ENCODE results near the gene LMO3.

Gene LMO3

DNA sequence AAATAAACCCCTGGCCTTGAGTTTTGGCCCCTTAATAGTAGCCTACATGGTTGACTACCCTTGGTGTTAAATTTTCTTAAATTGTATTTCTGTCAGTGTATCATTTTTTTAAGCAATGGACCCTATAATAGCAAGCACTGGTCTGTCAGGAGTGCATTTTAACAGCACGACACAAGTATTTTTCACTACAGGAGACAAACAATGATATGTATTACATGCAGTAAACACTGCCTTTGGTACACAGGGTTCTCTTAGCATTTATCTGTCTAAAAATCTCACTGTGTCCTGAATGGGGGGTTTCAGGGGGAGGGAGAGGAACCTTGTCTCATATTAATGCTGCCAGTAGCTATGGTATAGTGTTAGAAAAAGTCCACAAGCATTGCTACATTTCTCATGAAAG is 18.4 kb downstream of the LMO3 start:
- DNase-seq (ENCODE audit: extremely low read depth, low read depth): no peak
- TF ChIP-seq, protein P1, sequence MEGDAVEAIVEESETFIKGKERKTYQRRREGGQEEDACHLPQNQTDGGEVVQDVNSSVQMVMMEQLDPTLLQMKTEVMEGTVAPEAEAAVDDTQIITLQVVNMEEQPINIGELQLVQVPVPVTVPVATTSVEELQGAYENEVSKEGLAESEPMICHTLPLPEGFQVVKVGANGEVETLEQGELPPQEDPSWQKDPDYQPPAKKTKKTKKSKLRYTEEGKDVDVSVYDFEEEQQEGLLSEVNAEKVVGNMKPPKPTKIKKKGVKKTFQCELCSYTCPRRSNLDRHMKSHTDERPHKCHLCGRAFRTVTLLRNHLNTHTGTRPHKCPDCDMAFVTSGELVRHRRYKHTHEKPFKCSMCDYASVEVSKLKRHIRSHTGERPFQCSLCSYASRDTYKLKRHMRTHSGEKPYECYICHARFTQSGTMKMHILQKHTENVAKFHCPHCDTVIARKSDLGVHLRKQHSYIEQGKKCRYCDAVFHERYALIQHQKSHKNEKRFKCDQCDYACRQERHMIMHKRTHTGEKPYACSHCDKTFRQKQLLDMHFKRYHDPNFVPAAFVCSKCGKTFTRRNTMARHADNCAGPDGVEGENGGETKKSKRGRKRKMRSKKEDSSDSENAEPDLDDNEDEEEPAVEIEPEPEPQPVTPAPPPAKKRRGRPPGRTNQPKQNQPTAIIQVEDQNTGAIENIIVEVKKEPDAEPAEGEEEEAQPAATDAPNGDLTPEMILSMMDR (IDR thresholded peaks at IDR 0.05; ENCODE audit: low read depth, low read length): no peak

- DNase-seq (ENCODE audit: extremely low read depth, low read depth): no peak
- TF ChIP-seq, protein P1 (IDR thresholded peaks at IDR 0.05; ENCODE audit: low read depth, low read length): no peak
Observed at GRCh38 chr12:16587110-16587453, 18.9 kb downstream of the LMO3 start.

DNA sequence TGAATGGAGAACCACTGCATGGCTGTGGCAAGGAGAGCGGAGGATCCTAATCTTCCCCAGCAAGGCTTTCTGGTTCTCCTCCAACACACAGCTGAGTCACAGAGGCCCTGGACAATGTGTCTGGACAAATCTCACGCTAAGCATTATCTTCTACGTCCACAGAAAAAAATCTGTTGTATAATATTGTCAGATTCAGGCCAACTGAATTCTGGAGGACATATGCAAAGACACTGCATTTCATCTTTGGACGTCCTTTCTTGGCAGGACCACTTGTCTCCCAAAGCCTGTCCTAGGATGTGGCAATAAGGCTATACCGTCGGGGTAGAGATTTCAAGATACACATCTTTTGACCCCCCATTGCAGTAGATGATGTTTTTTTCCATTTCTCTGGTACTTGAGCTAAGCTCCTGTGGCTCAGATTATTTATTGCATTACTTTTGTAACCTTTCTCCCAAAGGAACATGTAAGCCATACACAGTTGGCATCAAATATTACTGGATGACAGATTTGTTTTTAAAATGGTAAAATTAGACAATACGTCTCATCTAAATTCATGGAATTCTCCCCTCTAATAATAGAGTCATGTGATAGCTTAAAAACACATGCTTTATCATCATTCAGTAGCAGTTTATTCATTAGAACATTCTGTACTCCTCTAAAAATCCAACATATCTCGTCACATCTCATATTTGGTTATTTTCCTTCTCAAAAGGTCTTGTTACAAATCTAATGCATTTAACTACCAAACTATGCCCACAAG is 19.4 kb downstream of the LMO3 start:
- TF ChIP-seq, protein P1 (IDR thresholded peaks at IDR 0.05; ENCODE audit: low read depth, low read length): no peak
- DNase-seq (ENCODE audit: extremely low read depth, low read depth): no peak

GRCh38 chr12:16585781-16586180 is 20.2 kb downstream of the LMO3 start:
- TF ChIP-seq, protein P1 (IDR thresholded peaks at IDR 0.05; ENCODE audit: low read depth, low read length): no peak
- no peak for DNase-seq (ENCODE audit: extremely low read depth, low read depth)

DNA sequence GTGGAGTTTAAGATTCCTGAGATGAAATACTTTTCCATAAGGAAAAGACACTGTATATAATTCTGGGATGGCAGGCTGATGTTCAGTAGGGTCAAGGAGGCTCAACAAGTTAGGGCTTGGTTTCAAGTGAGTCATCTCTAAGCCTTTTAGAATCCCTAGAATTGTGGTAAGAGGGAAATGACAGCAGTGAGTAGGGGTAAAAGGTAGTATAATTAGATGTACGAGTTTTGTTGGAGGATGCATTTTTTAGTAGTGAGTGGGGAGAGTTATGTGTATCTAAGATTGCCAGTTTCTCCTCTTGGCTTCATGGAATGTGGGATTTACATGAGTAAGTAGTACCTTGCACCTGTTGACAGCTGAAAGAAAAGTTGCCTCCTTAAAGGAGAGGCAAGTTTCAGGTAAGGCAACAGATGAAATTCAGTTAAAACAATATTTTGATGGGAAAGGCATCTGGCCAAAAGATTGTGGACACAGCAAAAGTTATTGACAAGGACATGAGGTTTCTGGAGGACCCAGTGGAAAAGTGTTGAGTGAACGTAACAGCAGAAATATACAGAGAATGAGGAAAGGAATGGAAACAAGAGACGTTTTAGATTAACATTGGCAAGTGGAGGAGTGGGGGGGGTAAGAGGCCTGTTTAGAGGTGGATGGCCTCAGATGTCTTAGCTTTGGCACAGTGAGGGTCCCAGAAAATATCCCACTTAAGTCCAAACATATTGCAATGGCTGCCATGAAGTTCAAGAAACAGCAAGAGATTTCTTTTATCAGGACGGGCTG is 21.8 kb downstream of the LMO3 start:
- TF ChIP-seq, protein P1 (IDR thresholded peaks at IDR 0.05; ENCODE audit: low read depth, low read length): no peak
- DNase-seq (ENCODE audit: extremely low read depth, low read depth): no peak

- no peak for DNase-seq (ENCODE audit: extremely low read depth, low read depth)
- TF ChIP-seq, protein P1 (IDR thresholded peaks at IDR 0.05; ENCODE audit: low read depth, low read length): no peak
Observed at GRCh38 chr12:16581416-16581815, 24.5 kb downstream of the LMO3 start.

GRCh38 chr12:16579041-16579440 is 26.9 kb downstream of the LMO3 start:
- DNase-seq (ENCODE audit: extremely low read depth, low read depth): peak; percentile 15
- TF ChIP-seq, protein P1 (IDR thresholded peaks at IDR 0.05; ENCODE audit: low read depth, low read length): no peak
